Medulla oblongata (tissue), 1 donor: ENCODE results near the gene TSPAN14.
A peak's percentile ranks its signal among the peaks of the same experiment; 100 is the strongest.

Experiments
- DNase-seq: peaks from one replicate; pipeline ENCODE4 v3.0.0-alpha.2; 2015; ENCODE audit errors: extremely low spot score

The TSPAN14 gene

GRCh38 chr10:80454513-80455460 lies 677 bp downstream of the TSPAN14 start:
- DNase-seq = no peak

GRCh38 chr10:80455461-80456349 lies 1.6 kb downstream of the TSPAN14 start:
- DNase-seq = no peak

- no peak for DNase-seq
Measured at GRCh38 chr10:80457554-80458262, 3.6 kb downstream of the TSPAN14 start.

GRCh38 chr10:80458263-80458625 lies 4.1 kb downstream of the TSPAN14 start:
- DNase-seq = no peak

- no peak for DNase-seq
Measured at GRCh38 chr10:80458638-80459037, 4.5 kb downstream of the TSPAN14 start.

GRCh38 chr10:80459047-80459865 lies 5.1 kb downstream of the TSPAN14 start:
- DNase-seq = peak; percentile 54

- DNase-seq = peak; percentile 82
Measured at GRCh38 chr10:80460399-80461207, 6.5 kb downstream of the TSPAN14 start.

GRCh38 chr10:80461208-80462183 lies 7.4 kb downstream of the TSPAN14 start:
- DNase-seq = no peak

GRCh38 chr10:80462299-80462980 lies 8.3 kb downstream of the TSPAN14 start:
- no peak for DNase-seq

- DNase-seq = no peak
Measured at GRCh38 chr10:80462981-80463741, 9.1 kb downstream of the TSPAN14 start.

GRCh38 chr10:80463868-80464267 lies 9.8 kb downstream of the TSPAN14 start:
- no peak for DNase-seq

- peak; percentile 79 for DNase-seq
Measured at GRCh38 chr10:80464557-80465450, 10.7 kb downstream of the TSPAN14 start.

GRCh38 chr10:80465451-80465835 lies 11.3 kb downstream of the TSPAN14 start:
- no peak for DNase-seq

GRCh38 chr10:80465839-80466590 lies 11.9 kb downstream of the TSPAN14 start:
- DNase-seq = no peak

GRCh38 chr10:80466724-80467326 lies 12.7 kb downstream of the TSPAN14 start:
- DNase-seq = no peak
